Middle frontal gyrus (tissue), 1 donor: ENCODE data around the gene KLRG1.

Experiments used
- DNase-seq: peaks from one replicate; pipeline ENCODE4 v3.0.0-alpha.2; 2015; ENCODE audit warnings: low spot score; ENCODE audit errors: extremely low spot score

The KLRG1 gene

GRCh38 chr12:8989413-8989812 is at the start of gene KLRG1:
TSS of gene KLRG1 (plus strand) at chr12:8989546. CDS start at chr12:8989636, 90 bp downstream.
- DNase-seq: no peak

GRCh38 chr12:8941691-8942478 is 47.5 kb upstream of the KLRG1 start:
- no peak for DNase-seq

GRCh38 chr12:8943565-8944186 is 45.7 kb upstream of the KLRG1 start:
- DNase-seq: no peak

- no peak for DNase-seq
These were observed 42.6 kb upstream of the KLRG1 start for GRCh38 chr12:8946733-8947132.

- no peak for DNase-seq
These were observed 41.6 kb upstream of the KLRG1 start for GRCh38 chr12:8947737-8948136.

GRCh38 chr12:8948701-8949341 is 40.5 kb upstream of the KLRG1 start:
- no peak for DNase-seq

- peak; percentile 94 for DNase-seq
These were observed 39.8 kb upstream of the KLRG1 start, which contains the start of gene M6PR for GRCh38 chr12:8949342-8950220. TSS of gene M6PR (minus strand) at chr12:8949645. CDS start at chr12:8946404, 3,241 bp downstream.

- DNase-seq: no peak
These were observed 39.2 kb upstream of the KLRG1 start for GRCh38 chr12:8950221-8950527.

GRCh38 chr12:8950702-8951478 is 38.5 kb upstream of the KLRG1 start:
- no peak for DNase-seq

- no peak for DNase-seq
These were observed 37.6 kb upstream of the KLRG1 start for GRCh38 chr12:8951744-8952143.

GRCh38 chr12:8953773-8954402 is 35.5 kb upstream of the KLRG1 start:
- no peak for DNase-seq

- DNase-seq: no peak
These were observed 33.3 kb upstream of the KLRG1 start for GRCh38 chr12:8956073-8956472.

GRCh38 chr12:8956772-8957171 is 32.6 kb upstream of the KLRG1 start:
- no peak for DNase-seq

- no peak for DNase-seq
These were observed 31.8 kb upstream of the KLRG1 start for GRCh38 chr12:8957561-8957960.

- no peak for DNase-seq
These were observed 31.3 kb upstream of the KLRG1 start for GRCh38 chr12:8958066-8958465.

- DNase-seq: no peak
These were observed 29.2 kb upstream of the KLRG1 start for GRCh38 chr12:8960176-8960575.

- no peak for DNase-seq
These were observed 20.6 kb upstream of the KLRG1 start for GRCh38 chr12:8968761-8969160.

- no peak for DNase-seq
These were observed 19.4 kb upstream of the KLRG1 start for GRCh38 chr12:8969861-8970411.

GRCh38 chr12:8970432-8970831 is 18.9 kb upstream of the KLRG1 start:
- no peak for DNase-seq

GRCh38 chr12:8980137-8980536 is 9.2 kb upstream of the KLRG1 start:
- no peak for DNase-seq
